ENCODE results near the gene RCSD1.

RCSD1 gene

DNA sequence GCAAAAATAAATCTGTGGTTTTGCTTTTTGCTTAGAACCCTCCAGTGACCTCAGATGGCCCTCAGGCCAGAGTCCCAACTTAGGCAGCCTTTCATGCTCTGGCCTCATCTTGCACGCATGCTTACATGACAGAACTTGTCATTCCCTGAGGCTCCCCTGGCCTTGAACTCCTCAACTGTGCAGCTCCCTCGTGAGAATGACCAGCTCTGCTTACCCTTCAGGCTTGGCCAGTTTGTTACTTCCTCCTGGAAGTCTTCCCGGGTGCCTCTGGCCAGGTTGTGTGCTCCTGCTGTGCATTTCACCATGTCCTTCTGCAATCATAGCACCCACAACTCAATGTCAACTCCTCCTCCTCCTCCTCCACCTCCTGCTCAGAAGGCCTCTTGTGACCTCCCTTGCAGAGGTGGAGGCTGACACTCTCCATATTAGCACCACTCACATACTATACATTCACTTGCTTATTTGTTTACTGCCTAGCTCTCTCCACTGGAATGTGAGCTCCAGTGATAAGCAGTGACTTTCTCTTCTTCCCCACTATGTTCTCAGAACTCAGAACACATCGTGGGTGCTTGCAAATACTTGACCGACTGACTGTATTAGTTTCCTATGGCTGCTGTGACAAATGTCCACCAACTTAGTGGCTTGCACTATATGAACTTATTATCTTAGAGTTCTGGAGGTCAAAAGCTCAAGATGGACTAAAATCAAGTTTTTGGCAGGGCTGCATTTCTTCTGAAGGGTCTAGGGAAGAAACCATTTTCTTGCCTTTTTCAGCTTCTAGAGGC, 41.9 kb downstream of the RCSD1 start:
- Histone ChIP-seq H3K27me3 (ENCODE audit: control insufficient read depth, insufficient read depth, low read length) (no peaks in the 10 kb centered on the region), H3K4me3 (ENCODE audit: low read depth, low read length) (no peak overlapping the region), H3K4me1 (ENCODE audit: control insufficient read depth, insufficient read depth, low read length) (peaks cover 8% of the 10 kb centered on the region; the same call in 1 of the 2 replicates), H3K27ac (ENCODE audit: low read depth, low read length) (no peak overlapping the region), H3K9ac (ENCODE audit: low read length) (no peak overlapping the region), H3K36me3 (ENCODE audit: control insufficient read depth, insufficient read depth, low read length) (no peaks in the 10 kb centered on the region), H3K9me3 (ENCODE audit: control insufficient read depth, insufficient read depth, low read depth, low read length) (no peaks in the 10 kb centered on the region)

DNA sequence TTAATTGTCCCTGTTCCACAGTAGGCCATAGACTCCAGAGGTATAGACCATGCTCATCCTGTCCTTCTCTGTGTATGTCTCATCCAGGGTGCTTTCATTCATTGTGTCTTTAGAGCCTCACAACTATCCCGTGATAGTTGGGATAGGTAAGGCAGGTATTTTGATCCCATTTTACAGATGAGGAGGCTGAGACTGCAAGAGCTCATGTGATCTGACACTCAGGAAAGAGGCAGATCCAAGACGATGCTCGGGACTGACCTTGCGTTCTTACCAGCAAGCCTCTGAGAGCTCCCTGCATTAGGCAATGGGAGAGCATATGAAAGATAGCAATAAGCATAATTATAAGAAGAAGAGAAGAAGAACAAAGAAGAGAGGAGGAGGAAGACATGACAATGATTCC, 42.8 kb downstream of the RCSD1 start:
- no peak overlapping the region for H3K9ac ChIP-seq (ENCODE audit: low read length)
- no peaks in the 10 kb centered on the region for H3K36me3 ChIP-seq (ENCODE audit: control insufficient read depth, insufficient read depth, low read length)
- no peak overlapping the region for H3K4me3 ChIP-seq (ENCODE audit: low read depth, low read length)
- H3K27me3 ChIP-seq (ENCODE audit: control insufficient read depth, insufficient read depth, low read length): no peaks in the 10 kb centered on the region
- no peak overlapping the region for H3K27ac ChIP-seq (ENCODE audit: low read depth, low read length)
- H3K4me1 ChIP-seq (ENCODE audit: control insufficient read depth, insufficient read depth, low read length): peaks cover 13% of the 10 kb centered on the region; the same call in 1 of the 2 replicates
- H3K9me3 ChIP-seq (ENCODE audit: control insufficient read depth, insufficient read depth, low read depth, low read length): no peaks in the 10 kb centered on the region

DNA sequence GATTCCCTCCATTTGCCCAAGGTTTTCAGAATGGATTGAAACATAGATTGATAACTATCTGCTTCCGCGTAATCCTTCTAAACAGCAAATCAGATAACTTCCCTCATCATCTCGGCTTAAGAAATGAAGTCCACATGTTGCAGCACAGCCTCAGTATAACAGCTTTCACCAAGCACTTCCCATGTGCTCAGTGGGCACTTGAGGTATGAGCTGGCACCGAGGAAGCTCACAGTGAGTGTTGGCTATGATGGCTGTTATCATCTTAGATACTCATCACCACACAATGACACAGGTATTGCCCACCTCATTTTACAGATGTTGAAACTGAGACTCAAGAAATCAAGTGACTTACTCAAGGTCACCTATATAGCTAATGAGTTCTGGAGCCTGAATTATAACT, 43.2 kb downstream of the RCSD1 start:
- Histone ChIP-seq H3K9me3 (ENCODE audit: control insufficient read depth, insufficient read depth, low read depth, low read length) (no peaks in the 10 kb centered on the region), H3K4me3 (ENCODE audit: low read depth, low read length) (no peak overlapping the region), H3K27me3 (ENCODE audit: control insufficient read depth, insufficient read depth, low read length) (no peaks in the 10 kb centered on the region), H3K4me1 (ENCODE audit: control insufficient read depth, insufficient read depth, low read length) (peaks cover 15% of the 10 kb centered on the region; the same call in 1 of the 2 replicates), H3K9ac (ENCODE audit: low read length) (no peak overlapping the region), H3K27ac (ENCODE audit: low read depth, low read length) (no peak overlapping the region), H3K36me3 (ENCODE audit: control insufficient read depth, insufficient read depth, low read length) (no peaks in the 10 kb centered on the region)

DNA sequence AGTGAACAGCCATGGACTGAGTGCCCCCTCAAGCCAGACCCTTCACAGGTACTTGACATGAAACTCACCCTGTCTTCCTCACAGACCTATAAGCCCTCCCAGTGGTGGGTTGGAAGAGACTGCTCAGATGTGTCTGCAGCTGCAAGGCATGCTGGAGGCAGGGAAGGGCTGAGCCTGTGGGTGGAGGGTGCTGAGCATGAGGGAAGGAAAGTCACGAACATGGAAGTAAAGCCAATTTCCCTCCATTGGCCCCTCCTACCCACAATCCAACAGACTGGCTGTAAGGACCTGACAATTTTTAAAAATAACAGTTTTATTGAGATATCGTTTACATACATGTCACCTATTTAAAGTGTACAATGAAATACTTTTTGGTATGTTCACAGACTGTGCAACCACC, 44.1 kb downstream of the RCSD1 start:
- no peaks in the 10 kb centered on the region for H3K27me3 ChIP-seq (ENCODE audit: control insufficient read depth, insufficient read depth, low read length)
- H3K27ac ChIP-seq (ENCODE audit: low read depth, low read length): no peak overlapping the region
- H3K4me1 ChIP-seq (ENCODE audit: control insufficient read depth, insufficient read depth, low read length): peaks cover 15% of the 10 kb centered on the region; the same call in 1 of the 2 replicates
- no peak overlapping the region for H3K4me3 ChIP-seq (ENCODE audit: low read depth, low read length)
- H3K36me3 ChIP-seq (ENCODE audit: control insufficient read depth, insufficient read depth, low read length): no peaks in the 10 kb centered on the region
- no peaks in the 10 kb centered on the region for H3K9me3 ChIP-seq (ENCODE audit: control insufficient read depth, insufficient read depth, low read depth, low read length)
- no peak overlapping the region for H3K9ac ChIP-seq (ENCODE audit: low read length)

DNA sequence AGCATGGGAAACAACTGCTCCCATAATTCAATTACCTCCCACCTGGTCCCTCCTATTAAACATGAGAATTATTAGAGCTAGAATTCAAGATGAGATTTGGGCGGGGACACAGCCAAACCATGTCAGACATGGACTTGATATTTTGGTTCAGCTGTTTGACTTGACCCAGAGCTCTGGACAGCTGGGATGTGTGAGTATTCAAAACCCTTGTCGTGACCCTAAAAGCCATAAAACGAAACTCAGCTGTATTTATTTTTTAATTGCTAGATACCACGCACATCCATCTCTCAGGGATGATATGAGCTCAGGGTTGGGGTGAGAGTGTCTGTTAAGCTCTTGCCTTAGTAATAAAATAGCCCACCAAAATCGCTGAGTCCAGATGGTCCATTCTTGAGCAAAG, 45.4 kb downstream of the RCSD1 start:
- Histone ChIP-seq H3K9ac (ENCODE audit: low read length) (no peak overlapping the region), H3K27me3 (ENCODE audit: control insufficient read depth, insufficient read depth, low read length) (no peaks in the 10 kb centered on the region), H3K27ac (ENCODE audit: low read depth, low read length) (no peak overlapping the region), H3K36me3 (ENCODE audit: control insufficient read depth, insufficient read depth, low read length) (no peaks in the 10 kb centered on the region), H3K4me3 (ENCODE audit: low read depth, low read length) (no peak overlapping the region), H3K4me1 (ENCODE audit: control insufficient read depth, insufficient read depth, low read length) (peaks cover 7% of the 10 kb centered on the region; the same call in 1 of the 2 replicates), H3K9me3 (ENCODE audit: control insufficient read depth, insufficient read depth, low read depth, low read length) (no peaks in the 10 kb centered on the region)

DNA sequence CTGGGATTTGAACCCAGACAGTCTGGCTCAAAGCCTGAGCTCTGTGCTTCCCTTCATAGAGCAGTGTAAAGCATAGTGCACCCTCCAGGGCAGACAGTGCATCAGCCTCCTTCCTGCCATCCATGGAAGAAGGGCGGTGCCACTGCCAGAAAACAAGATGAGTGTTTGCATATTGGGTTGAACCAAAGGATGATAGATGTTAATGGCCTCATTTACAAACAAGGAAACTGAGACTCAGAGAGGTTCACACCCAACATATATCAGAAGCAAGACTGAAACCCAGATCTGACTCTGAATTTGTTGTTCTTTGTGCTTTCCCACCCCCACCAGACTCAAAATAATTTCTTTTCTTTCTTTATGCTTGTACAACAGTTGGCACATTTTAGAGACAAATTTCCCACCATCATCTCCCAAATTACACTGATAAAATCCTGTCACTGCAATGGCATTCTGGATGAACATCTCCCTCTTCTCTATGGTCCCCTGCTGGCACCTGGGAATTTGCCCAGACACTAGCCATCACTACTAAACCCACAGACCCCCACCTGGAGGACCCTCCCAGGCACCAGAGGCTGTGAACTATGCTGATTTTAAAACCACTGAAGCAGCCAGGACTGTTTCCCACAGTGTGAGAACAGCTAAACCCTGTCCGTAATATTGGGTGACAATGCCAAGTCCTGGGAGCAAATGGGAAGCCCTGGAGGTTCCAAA, 46.3 kb downstream of the RCSD1 start:
- Histone ChIP-seq H3K9ac (ENCODE audit: low read length) (no peak overlapping the region), H3K36me3 (ENCODE audit: control insufficient read depth, insufficient read depth, low read length) (no peaks in the 10 kb centered on the region), H3K4me3 (ENCODE audit: low read depth, low read length) (no peak overlapping the region), H3K9me3 (ENCODE audit: control insufficient read depth, insufficient read depth, low read depth, low read length) (no peaks in the 10 kb centered on the region), H3K27ac (ENCODE audit: low read depth, low read length) (no peak overlapping the region), H3K27me3 (ENCODE audit: control insufficient read depth, insufficient read depth, low read length) (no peaks in the 10 kb centered on the region), H3K4me1 (ENCODE audit: control insufficient read depth, insufficient read depth, low read length) (peaks cover 7% of the 10 kb centered on the region; the same call in 1 of the 2 replicates)

DNA sequence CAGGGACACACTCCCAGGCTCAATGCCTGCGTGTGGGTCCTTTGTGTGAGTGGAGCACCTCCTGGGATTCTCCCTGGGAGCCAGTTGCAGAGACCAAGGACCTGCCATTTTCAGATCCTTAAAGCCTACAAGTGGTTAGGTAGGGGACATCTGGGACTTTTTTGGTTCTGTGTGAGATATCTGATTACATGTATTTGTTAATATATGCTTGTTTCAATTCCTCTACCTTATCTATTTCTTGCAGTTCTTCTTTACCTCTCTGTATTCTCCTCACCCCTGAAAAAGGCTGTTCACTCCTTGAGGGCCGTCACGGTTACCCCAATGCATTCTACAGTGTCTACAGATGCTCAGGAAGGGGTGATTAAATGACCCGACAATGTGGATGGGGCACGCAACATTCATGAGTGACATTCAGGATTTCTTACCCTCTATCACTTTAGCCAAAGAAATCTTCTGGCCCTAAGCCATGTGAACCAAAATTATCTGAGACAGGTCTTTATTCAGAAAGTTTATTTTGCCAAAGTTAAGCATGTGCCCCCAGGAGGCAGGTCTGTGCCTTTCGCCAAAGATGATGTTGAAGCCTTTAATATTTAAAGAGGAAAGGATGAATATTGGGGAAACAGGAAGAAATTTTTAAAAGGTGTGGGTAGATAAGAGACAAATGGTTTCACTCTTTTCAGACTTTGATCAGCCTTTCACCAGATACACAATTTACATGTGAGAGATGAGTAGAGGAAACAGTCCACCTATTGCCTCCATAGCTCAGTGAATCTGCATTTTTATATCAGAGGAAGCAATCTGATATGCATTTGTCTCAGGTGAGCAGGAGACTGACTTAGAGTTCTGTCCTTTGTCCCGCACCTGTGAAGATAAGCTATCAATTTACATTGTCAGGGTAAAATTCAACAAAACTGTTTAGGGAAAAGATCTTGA, 47.1 kb downstream of the RCSD1 start:
- H3K36me3 ChIP-seq (ENCODE audit: control insufficient read depth, insufficient read depth, low read length): no peaks in the 10 kb centered on the region
- H3K27ac ChIP-seq (ENCODE audit: low read depth, low read length): no peak overlapping the region
- H3K4me3 ChIP-seq (ENCODE audit: low read depth, low read length): no peak overlapping the region
- no peaks in the 10 kb centered on the region for H3K9me3 ChIP-seq (ENCODE audit: control insufficient read depth, insufficient read depth, low read depth, low read length)
- no peak overlapping the region for H3K9ac ChIP-seq (ENCODE audit: low read length)
- peaks cover 7% of the 10 kb centered on the region; the same call in 1 of the 2 replicates for H3K4me1 ChIP-seq (ENCODE audit: control insufficient read depth, insufficient read depth, low read length)
- H3K27me3 ChIP-seq (ENCODE audit: control insufficient read depth, insufficient read depth, low read length): no peaks in the 10 kb centered on the region

DNA sequence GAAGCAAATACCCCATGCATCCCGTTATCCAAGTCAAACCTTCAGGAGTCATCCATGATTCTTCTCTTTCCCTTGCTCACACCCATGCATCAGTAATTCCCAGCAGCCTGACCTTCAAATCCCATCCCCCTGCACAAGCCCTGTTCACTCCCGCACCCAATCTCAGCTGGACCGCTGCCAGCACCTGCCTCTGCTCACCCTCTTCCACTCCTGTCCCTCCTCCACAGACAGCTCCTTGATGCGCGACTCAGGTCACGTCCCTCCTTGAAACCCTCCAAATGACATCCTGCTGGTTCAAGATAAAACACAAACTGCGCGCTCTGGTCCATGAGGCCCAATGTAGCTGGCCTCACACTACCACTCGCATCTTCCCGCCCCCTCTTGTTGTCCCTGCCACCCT, 48.4 kb downstream of the RCSD1 start:
- no peaks in the 10 kb centered on the region for H3K36me3 ChIP-seq (ENCODE audit: control insufficient read depth, insufficient read depth, low read length)
- H3K9me3 ChIP-seq (ENCODE audit: control insufficient read depth, insufficient read depth, low read depth, low read length): no peaks in the 10 kb centered on the region
- H3K27ac ChIP-seq (ENCODE audit: low read depth, low read length): no peak overlapping the region
- no peaks in the 10 kb centered on the region for H3K27me3 ChIP-seq (ENCODE audit: control insufficient read depth, insufficient read depth, low read length)
- peaks cover 12% of the 10 kb centered on the region; the same call in 1 of the 2 replicates for H3K4me1 ChIP-seq (ENCODE audit: control insufficient read depth, insufficient read depth, low read length)
- no peak overlapping the region for H3K4me3 ChIP-seq (ENCODE audit: low read depth, low read length)
- H3K9ac ChIP-seq (ENCODE audit: low read length): no peak overlapping the region

DNA sequence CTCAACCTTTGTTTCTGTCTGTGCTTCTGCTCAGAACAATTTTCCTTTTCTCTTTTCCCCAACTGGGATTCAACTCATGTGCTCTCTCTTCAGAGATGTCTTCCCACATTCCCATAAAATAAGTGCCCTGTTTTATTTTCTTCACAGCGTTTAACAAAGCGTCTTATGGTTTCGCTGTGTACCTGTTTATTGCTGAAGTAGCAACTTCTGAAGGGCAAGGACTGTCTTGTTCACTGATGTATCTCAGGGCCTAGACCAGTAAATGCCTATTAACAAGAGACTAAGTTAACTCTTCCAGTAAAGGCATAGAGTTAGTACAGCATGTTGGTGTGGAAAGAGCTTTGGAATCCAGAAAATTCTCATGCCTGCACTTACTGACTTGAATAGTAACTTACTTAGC, 48.8 kb downstream of the RCSD1 start:
- Histone ChIP-seq H3K27me3 (ENCODE audit: control insufficient read depth, insufficient read depth, low read length) (no peaks in the 10 kb centered on the region), H3K36me3 (ENCODE audit: control insufficient read depth, insufficient read depth, low read length) (no peaks in the 10 kb centered on the region), H3K9me3 (ENCODE audit: control insufficient read depth, insufficient read depth, low read depth, low read length) (no peaks in the 10 kb centered on the region), H3K9ac (ENCODE audit: low read length) (no peak overlapping the region), H3K27ac (ENCODE audit: low read depth, low read length) (no peak overlapping the region), H3K4me1 (ENCODE audit: control insufficient read depth, insufficient read depth, low read length) (peaks cover 16% of the 10 kb centered on the region), H3K4me3 (ENCODE audit: low read depth, low read length) (no peak overlapping the region)

DNA sequence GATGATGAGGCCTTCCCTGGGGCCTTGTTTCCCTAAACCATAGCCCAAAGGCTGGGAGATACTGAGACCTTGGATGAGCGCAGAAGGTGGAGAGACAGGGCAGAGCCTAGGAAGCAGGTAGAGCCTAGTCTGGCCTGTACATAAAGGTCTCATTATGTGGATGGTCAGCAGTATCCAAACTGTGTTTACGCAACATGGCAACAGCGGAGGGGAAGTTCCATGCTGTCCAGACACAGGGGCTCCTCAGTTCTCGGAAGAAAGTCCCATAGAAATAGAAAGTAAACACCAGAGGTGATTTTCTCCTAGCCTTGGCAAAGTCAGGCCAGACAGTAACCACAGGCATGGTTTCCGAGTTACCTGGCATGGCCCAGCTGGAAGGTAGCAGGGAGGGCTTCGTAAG, 49.7 kb downstream of the RCSD1 start:
- Histone ChIP-seq H3K36me3 (ENCODE audit: control insufficient read depth, insufficient read depth, low read length) (no peaks in the 10 kb centered on the region), H3K27me3 (ENCODE audit: control insufficient read depth, insufficient read depth, low read length) (no peaks in the 10 kb centered on the region), H3K27ac (ENCODE audit: low read depth, low read length) (no peak overlapping the region), H3K9ac (ENCODE audit: low read length) (no peak overlapping the region), H3K4me3 (ENCODE audit: low read depth, low read length) (no peak overlapping the region), H3K9me3 (ENCODE audit: control insufficient read depth, insufficient read depth, low read depth, low read length) (no peaks in the 10 kb centered on the region), H3K4me1 (ENCODE audit: control insufficient read depth, insufficient read depth, low read length) (peaks cover 23% of the 10 kb centered on the region)
